HG02610 (cell line): Measurements from ENCODE around the gene RTF2.
"Not testable (repeated sequence)": the region's sequence is repeated elsewhere in the genome, so short reads cannot be mapped to it uniquely, and the experiment has no call there.

Experiments
- ATAC-seq: cut with Tn5 transposase; IDR thresholded peaks from one replicate; pipeline ENCODE4 v1.9.1; 2021; ENCODE audit warnings: mild to moderate bottlenecking, moderate library complexity; ENCODE audit not compliant: unreplicated experiment

The RTF2 gene

GRCh38 chr20:56469077-56469449 is 636 bp downstream of the RTF2 start:
- ATAC-seq: no peak

GRCh38 chr20:56483970-56484369 is 15.5 kb downstream of the RTF2 start:
- ATAC-seq: peak; percentile 40

GRCh38 chr20:56487216-56487615 is 18.8 kb downstream of the RTF2 start:
- no peak for ATAC-seq

DNA sequence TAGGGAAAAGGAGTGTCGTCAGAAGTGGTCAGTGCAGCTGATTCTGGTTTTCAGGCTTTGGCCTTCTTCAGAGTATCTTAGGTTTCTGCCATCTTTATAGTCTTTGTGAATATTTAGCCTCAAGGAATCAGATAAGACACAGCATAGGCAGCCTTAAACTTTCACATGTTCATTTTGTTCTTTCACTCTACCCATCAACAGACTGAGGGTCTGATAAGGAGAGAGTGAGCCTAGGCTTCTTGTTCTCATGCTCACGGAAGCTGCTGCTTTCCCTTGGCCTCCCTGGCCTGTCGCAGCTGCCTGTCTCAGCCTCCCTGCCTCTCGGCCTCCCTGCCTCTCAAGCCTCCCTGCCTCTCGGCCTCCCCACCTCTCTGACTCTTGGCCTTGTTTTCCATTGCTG is 20.1 kb downstream of the RTF2 start:
- no peak for ATAC-seq

DNA sequence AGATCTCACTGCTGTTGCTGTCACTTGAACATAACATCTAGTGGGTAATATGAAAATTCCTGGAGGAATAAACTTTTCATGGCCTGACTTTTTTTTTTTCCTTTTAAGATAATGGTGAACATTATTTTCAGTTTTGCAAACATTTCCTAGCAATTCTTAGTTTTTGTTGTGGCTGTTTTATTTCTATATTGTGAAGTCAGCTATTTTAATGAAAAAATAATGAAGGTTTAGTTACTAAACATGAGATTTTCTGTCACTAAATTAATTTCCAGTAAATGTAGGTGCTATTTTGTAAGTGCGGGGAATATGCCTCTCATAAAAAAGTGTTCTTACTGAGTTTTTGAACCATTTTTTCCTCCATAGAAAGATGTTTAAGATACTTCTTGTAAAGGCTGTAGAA is 32.7 kb downstream of the RTF2 start:
- no peak for ATAC-seq

- ATAC-seq: no peak
Measured at GRCh38 chr20:56503916-56504315, 35.5 kb downstream of the RTF2 start.

DNA sequence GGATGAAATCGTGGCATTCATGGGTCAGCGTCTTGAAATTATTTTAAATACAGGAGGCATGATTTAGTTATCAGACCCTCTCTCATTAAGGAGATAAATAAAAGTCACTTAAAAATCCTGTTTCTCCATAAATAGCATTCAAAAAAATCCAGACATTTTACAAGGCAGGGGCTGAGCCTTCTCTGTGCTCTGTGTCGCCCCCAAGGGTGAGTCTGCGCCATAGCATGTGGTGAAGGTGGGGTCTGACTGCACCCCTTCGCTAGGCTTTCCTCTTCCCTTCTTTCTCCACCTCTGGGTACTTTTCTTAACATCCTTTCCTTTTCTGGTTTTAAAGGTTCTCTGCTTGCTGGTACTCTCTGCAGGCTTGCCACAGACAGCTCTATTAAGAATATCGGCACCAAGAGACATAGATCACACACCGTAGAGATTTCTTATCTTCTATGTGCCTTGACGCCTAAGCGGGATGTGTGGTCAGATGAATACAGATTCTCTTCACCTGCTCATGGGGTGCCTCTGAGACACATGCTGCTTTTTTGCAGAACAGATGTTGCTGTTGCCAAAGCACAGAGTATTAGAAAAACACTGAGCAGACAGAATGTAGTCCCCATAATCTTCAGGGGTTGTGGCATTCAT is 36.1 kb downstream of the RTF2 start:
- no peak for ATAC-seq

- no peak for ATAC-seq
Measured at GRCh38 chr20:56506103-56506502, 37.7 kb downstream of the RTF2 start.

- ATAC-seq: no peak
Measured at GRCh38 chr20:56511926-56512325, 43.5 kb downstream of the RTF2 start.

GRCh38 chr20:56513161-56514150 is 45.0 kb downstream of the RTF2 start:
- ATAC-seq: no peak

GRCh38 chr20:56516631-56517030 is 48.2 kb downstream of the RTF2 start:
- ATAC-seq: no peak

DNA sequence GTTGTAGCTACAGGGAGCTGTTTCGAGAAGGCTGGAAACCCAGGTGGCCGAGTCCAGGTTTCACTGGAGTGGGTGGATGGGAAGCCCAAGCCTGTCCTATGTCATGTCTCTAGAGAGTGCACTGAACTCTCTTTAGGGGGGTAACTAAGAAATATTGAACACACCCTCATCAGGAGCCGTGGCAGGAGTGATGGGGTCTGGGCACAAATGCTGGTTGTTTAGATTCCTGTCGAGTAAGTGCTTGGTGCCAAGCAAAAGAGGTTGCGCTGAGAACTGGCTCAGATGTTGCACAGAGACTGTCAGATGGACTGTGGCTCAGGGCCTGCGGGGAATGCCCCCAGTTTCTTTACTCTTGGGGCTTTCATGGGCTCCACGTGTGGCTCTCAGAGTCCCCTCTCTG is 48.8 kb downstream of the RTF2 start:
- ATAC-seq: no peak

- ATAC-seq: no peak
Measured at GRCh38 chr20:56517641-56518040, 49.2 kb downstream of the RTF2 start.

DNA sequence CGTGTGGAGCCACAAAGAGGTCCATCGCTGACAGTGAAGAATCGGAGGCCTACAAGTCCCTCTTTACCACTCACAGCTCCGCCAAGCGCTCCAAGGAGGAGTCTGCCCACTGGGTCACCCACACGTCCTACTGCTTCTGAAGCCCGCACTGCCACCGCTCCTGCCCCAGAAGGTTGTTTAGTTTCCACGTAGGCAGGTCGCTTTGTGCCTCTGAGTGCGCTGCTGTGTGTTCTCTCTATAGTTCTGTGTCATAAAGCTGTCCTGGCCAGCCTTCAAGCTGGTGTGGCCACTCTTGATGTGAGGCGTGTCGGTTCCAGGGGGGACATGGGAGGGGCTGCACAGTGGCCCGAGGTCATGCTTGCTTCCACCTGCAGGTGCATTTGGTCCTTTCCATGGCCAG is 49.7 kb downstream of the RTF2 start:
- no peak for ATAC-seq

- ATAC-seq: no peak
Measured at GRCh38 chr20:56518721-56519398, 50.4 kb downstream of the RTF2 start.

DNA sequence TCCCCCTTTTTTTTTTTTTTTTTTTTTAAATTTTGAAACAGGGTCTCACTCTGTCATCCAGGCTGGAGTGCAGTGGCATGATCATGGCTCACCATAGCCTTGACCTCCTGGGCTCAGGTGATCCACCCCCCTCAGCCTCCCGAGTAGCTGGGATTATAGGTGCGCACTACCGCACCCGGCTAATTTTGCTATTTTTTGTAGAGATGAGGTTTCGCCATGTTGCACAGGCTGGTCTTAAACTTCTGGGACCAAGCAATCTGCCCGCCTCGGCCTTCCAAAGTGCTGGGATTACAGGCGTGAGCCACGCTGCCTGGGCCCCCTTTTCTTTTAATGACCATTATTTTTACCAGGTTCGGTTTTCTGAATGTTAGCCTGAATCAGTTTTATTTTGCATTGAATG is 51.1 kb downstream of the RTF2 start:
- ATAC-seq: no peak

DNA sequence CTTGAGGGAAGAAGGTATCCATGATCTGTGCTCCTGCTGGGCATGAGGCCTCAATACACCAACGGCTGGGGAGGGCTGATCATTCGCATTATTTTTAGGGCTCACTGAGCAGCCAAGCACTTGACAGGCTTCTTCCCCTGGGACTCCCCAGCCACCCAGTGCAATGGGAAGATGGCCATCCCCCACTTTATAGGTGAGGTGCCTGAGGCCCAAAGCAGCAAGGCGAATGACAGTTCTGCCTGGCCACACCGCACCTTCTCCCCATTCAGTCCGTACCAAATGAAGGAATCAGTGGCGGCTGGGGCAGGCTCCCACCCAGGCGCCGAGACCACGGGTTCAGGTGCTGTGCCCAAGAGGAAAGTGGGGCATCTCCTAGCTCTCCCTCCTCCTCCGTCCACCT is 51.8 kb downstream of the RTF2 start:
- ATAC-seq: no peak

- ATAC-seq: not testable (repeated sequence)
Measured at GRCh38 chr20:56520746-56521354, 52.4 kb downstream of the RTF2 start.

- no peak for ATAC-seq
Measured at GRCh38 chr20:56522311-56522710, 53.9 kb downstream of the RTF2 start.

DNA sequence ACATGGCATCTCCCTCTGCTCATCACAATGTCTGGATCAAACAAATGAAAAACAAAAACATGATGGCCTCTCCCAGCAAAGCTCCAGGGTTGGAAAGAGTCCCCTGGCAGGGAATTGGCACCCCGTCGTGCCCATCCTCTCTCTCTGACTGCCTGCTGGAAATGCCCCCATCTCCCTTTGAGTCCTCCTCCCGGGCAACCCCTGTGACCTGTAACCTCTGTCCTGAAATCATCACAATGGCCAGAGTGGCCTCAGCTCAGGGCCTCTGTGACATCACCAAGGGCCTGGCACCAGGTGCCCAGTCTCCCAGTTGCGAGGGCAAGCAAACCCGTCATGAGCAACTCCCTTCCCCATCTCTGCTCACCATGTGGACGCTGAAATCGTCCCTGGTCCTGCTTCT is 56.0 kb downstream of the RTF2 start, which contains the start of gene FAM209A:
Gene FAM209A (plus strand): TSS at position 301 of the 400 bp plus-strand sequence. CDS start 65 bp downstream, at position 366.
- ATAC-seq: not testable (repeated sequence)

DNA sequence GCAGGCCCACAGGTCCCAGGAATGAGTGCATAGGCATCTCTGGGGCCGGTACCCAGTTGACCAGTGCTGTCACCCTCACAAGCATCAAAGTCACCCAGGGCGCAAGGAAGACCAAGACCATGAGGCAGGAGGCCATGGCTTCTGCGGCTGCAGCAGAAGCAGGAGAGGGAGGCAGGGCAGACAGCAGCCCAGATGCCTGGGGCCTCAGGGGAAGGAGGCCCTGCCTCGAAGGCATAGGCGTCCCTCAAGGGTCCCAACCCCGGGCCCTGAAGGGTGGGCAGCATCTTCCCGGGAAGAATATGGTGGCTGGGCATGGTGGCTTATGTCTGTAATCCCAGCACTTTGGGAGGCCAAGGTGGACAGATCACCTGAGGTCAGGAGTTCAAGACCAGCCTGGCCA is 59.1 kb downstream of the RTF2 start:
- no peak for ATAC-seq
